Tibial nerve (tissue), 4 donors: ENCODE measurements around the gene DNAJB13. TPM values are rescaled to one million over a fixed set of nuclear protein-coding genes. Genes with fewer than 3 reads are reported as not detected.

ENCODE experiments used
- total RNA-seq, 4 donors: library from RNA; depleted of rRNA; stranded (reverse); fragments of >200 nt; gene quantifications; one replicate each; pipeline ENCODE4 v1.1.0, GENCODE V29; 2016

Gene DNAJB13
- total RNA-seq, 4 donors from 2014 or later: 1.2 TPM; not detected in 3

Other genes with a start within 250 kb of the DNAJB13 start
- gene RAB6A, start 190.0 kb upstream of the DNAJB13 start, total RNA-seq: 100 to 1,000 TPM; 183 to 254 (median 234) TPM
- 10 to 100 TPM in 3 of 4 donors, 1 to 10 TPM in 1; 4.3 to 25.3 (median 21.1) TPM for gene MRPL48, start 163.2 kb upstream of the DNAJB13 start, total RNA-seq
- gene COA4, start 74.2 kb upstream of the DNAJB13 start, total RNA-seq: 100 to 1,000 TPM in 1 of 4 donors, 10 to 100 TPM in 3; 63.2 to 100 (median 69.2) TPM
- gene PAAF1, start 74.0 kb upstream of the DNAJB13 start, total RNA-seq: 10 to 100 TPM; 24.9 to 39.1 (median 32.7) TPM
- 10 to 100 TPM; 18.6 to 60.6 (median 53.0) TPM for gene UCP2, start 31.8 kb downstream of the DNAJB13 start, total RNA-seq
- 1 to 10 TPM in 3 of 4 donors, under 1 TPM in 1; 0.78 to 7.5 (median 1.9) TPM for gene UCP3, start 58.1 kb downstream of the DNAJB13 start, total RNA-seq
- gene C2CD3, start 220.0 kb downstream of the DNAJB13 start, total RNA-seq: 10 to 100 TPM; 28.2 to 46.9 (median 35.1) TPM
- gene PPME1, start 220.3 kb downstream of the DNAJB13 start, total RNA-seq: 10 to 100 TPM; 17.8 to 35.6 (median 26.5) TPM